HG02973 (cell line): ENCODE data around the gene GALNT12.

Source experiments
- ATAC-seq: cut with Tn5 transposase; IDR thresholded peaks from one replicate; pipeline ENCODE4 v1.9.1; 2021; ENCODE audit warnings: moderate library complexity; ENCODE audit not compliant: unreplicated experiment

GALNT12 gene

GRCh38 chr9:98781588-98782383 lies 25.7 kb upstream of the GALNT12 start:
- ATAC-seq, result no peak

GRCh38 chr9:98783518-98784226 lies 23.8 kb upstream of the GALNT12 start:
- no peak for ATAC-seq

GRCh38 chr9:98784831-98785806 lies 22.4 kb upstream of the GALNT12 start:
- no peak for ATAC-seq

- ATAC-seq, result no peak
Measured at GRCh38 chr9:98786750-98787510, 20.5 kb upstream of the GALNT12 start.

- ATAC-seq, result no peak
Measured at GRCh38 chr9:98787766-98788335, 19.6 kb upstream of the GALNT12 start.

GRCh38 chr9:98789483-98790133 lies 17.9 kb upstream of the GALNT12 start:
- no peak for ATAC-seq

- no peak for ATAC-seq
Measured at GRCh38 chr9:98790134-98790841, 17.2 kb upstream of the GALNT12 start.

- ATAC-seq, result no peak
Measured at GRCh38 chr9:98790842-98791607, 16.4 kb upstream of the GALNT12 start.

- no peak for ATAC-seq
Measured at GRCh38 chr9:98791608-98792490, 15.6 kb upstream of the GALNT12 start.

GRCh38 chr9:98793031-98793430 lies 14.4 kb upstream of the GALNT12 start:
- ATAC-seq, result no peak

- ATAC-seq, result no peak
Measured at GRCh38 chr9:98794802-98795201, 12.7 kb upstream of the GALNT12 start.

- ATAC-seq, result no peak
Measured at GRCh38 chr9:98795295-98795955, 12.0 kb upstream of the GALNT12 start.

GRCh38 chr9:98795970-98796363 lies 11.5 kb upstream of the GALNT12 start:
- ATAC-seq, result peak; percentile 27

- ATAC-seq, result peak; percentile 81
Measured at GRCh38 chr9:98796364-98797101, 10.9 kb upstream of the GALNT12 start, which contains the start of gene ANKS6. TSS of gene ANKS6 (minus strand) at chr9:98796555. CDS start at chr9:98796491, 64 bp downstream.

- ATAC-seq, result no peak
Measured at GRCh38 chr9:98797491-98797890, 10.0 kb upstream of the GALNT12 start.

- no peak for ATAC-seq
Measured at GRCh38 chr9:98798254-98798653, 9.2 kb upstream of the GALNT12 start.
